H9 (cell line): ENCODE results near the gene CFAP90. TPM values are rescaled to one million over a fixed set of nuclear protein-coding genes. Genes with fewer than 3 reads are reported as not detected.

Experiments
- DNase-seq: peaks from one replicate; pipeline ENCODE4 v3.0.0-alpha.2; 2017
- H2AFZ ChIP-seq: one replicate; pipeline ENCODE4 v1.6.1; 2013; ENCODE audit warnings: mild to moderate bottlenecking, low read length, control low read depth, moderate library complexity
- H2AK5ac ChIP-seq: 2 replicates; pipeline ENCODE4 v1.6.1; 2013; ENCODE audit warnings: low read length, control low read depth, mixed read lengths; ENCODE audit not compliant: insufficient read length
- H2BK120ac ChIP-seq: one replicate; pipeline ENCODE4 v1.6.1; 2013; ENCODE audit warnings: low read depth, mild to moderate bottlenecking, low read length, control low read depth, inconsistent platforms; ENCODE audit not compliant: poor library complexity, severe bottlenecking
- H2BK12ac ChIP-seq: 2 replicates; pipeline ENCODE4 v1.6.1; 2013; ENCODE audit warnings: low read length, control low read depth, mixed read lengths, low read depth; ENCODE audit not compliant: insufficient read length
- H2BK15ac ChIP-seq: 2 replicates; pipeline ENCODE4 v1.6.1; 2013; ENCODE audit warnings: low read depth, low read length, control low read depth
- H2BK20ac ChIP-seq: one replicate; pipeline ENCODE4 v1.6.1; 2013; ENCODE audit warnings: low read depth, mild to moderate bottlenecking, low read length, control low read depth, inconsistent platforms; ENCODE audit not compliant: poor library complexity, severe bottlenecking
- H2BK5ac ChIP-seq: 2 replicates; pipeline ENCODE4 v1.6.1; 2013; ENCODE audit warnings: low read length, control low read depth, mixed read lengths; ENCODE audit not compliant: insufficient read length
- H3K14ac ChIP-seq: 2 replicates; pipeline ENCODE4 v1.6.1; 2013; ENCODE audit warnings: low read length, control low read depth; ENCODE audit not compliant: insufficient read depth
- H3K18ac ChIP-seq: 2 replicates; pipeline ENCODE4 v1.6.1; 2013; ENCODE audit warnings: low read depth, mild to moderate bottlenecking, mixed read lengths, low read length, control low read depth; ENCODE audit not compliant: insufficient read length
- H3K23ac ChIP-seq: 2 replicates; pipeline ENCODE4 v1.6.1; 2013; ENCODE audit warnings: low read length, control low read depth, mixed read lengths, low read depth; ENCODE audit not compliant: insufficient read length
- H3K23me2 ChIP-seq: 2 replicates; pipeline ENCODE4 v1.6.1; 2013; ENCODE audit warnings: low read depth, mild to moderate bottlenecking, mixed read lengths, low read length, control low read depth; ENCODE audit not compliant: insufficient read length, poor library complexity, severe bottlenecking
- H3K27ac ChIP-seq: 2 replicates; pipeline ENCODE4 v1.5.1; 2013; ENCODE audit warnings: low read length, control low read depth, mixed read lengths, low read depth; ENCODE audit not compliant: insufficient read length
- H3K27me3 ChIP-seq: 2 replicates; pipeline ENCODE4 v1.6.1; 2013; ENCODE audit warnings: low read length, control low read depth, inconsistent platforms; ENCODE audit not compliant: insufficient read depth
- H3K4ac ChIP-seq: 2 replicates; pipeline ENCODE4 v1.6.1; 2013; ENCODE audit warnings: low read depth, mild to moderate bottlenecking, control low read depth, inconsistent platforms, low read length, moderate library complexity
- H3K4me1 ChIP-seq: 2 replicates; pipeline ENCODE4 v1.6.1; 2013; ENCODE audit warnings: low read length, control low read depth, inconsistent platforms; ENCODE audit not compliant: insufficient read depth
- H3K4me2 ChIP-seq: 2 replicates; pipeline ENCODE4 v1.6.1; 2013; ENCODE audit warnings: low read length, control low read depth, mixed read lengths; ENCODE audit not compliant: insufficient read length, insufficient read depth
- H3K56ac ChIP-seq: 2 replicates; pipeline ENCODE4 v1.6.1; 2013; ENCODE audit warnings: low read depth, mild to moderate bottlenecking, mixed read lengths, low read length, control low read depth; ENCODE audit not compliant: insufficient read length
- H3K79me1 ChIP-seq: 2 replicates; pipeline ENCODE4 v1.6.1; 2013; ENCODE audit warnings: low read depth, mild to moderate bottlenecking, moderate library complexity, low read length, control low read depth, inconsistent platforms; ENCODE audit not compliant: insufficient read depth, poor library complexity, severe bottlenecking
- H3K79me2 ChIP-seq: 2 replicates; pipeline ENCODE4 v1.6.1; 2013; ENCODE audit warnings: low read length, control low read depth, inconsistent platforms; ENCODE audit not compliant: insufficient read depth
- H3K9ac ChIP-seq: 2 replicates; pipeline ENCODE4 v1.6.1; 2013; ENCODE audit warnings: low read length, control low read depth, mixed read lengths; ENCODE audit not compliant: insufficient read length; ENCODE audit errors: extremely low read depth
- H3K9me3 ChIP-seq: one replicate; pipeline ENCODE4 v1.6.1; 2013; ENCODE audit warnings: low read depth, low read length, inconsistent platforms; ENCODE audit not compliant: control insufficient read depth
- H3T11ph ChIP-seq: one replicate; pipeline ENCODE4 v1.6.1; 2013; ENCODE audit warnings: mild to moderate bottlenecking, low read length, control low read depth, inconsistent platforms
- H4K20me1 ChIP-seq: one replicate; pipeline ENCODE4 v1.6.1; 2013; ENCODE audit not compliant: control insufficient read depth, insufficient read length, insufficient read depth
- H4K5ac ChIP-seq: 2 replicates; pipeline ENCODE4 v1.6.1; 2013; ENCODE audit warnings: low read depth, mild to moderate bottlenecking, mixed read lengths, low read length, control low read depth; ENCODE audit not compliant: insufficient read length
- H4K8ac ChIP-seq: replicated peaks from 2 replicates; pipeline ENCODE4 v1.6.1; 2013; ENCODE audit warnings: low read length, control low read depth, mixed read lengths, low read depth; ENCODE audit not compliant: insufficient read length
- H4K91ac ChIP-seq: 2 replicates; pipeline ENCODE4 v1.6.1; 2013; ENCODE audit warnings: low read depth, mild to moderate bottlenecking, moderate library complexity, mixed read lengths, low read length, control low read depth; ENCODE audit not compliant: insufficient read length
- H3K27ac Mint-ChIP-seq, 3 experiments: 2 replicates in 2 of 3; 3 replicates in 1 of 3; pipeline ENCODE4 v1.8.0; 2020 to 2021; ENCODE audit warnings: mixed read lengths in 3 of 3, mild to moderate bottlenecking in 1 of 3, moderate library complexity in 1 of 3
- H3K27me3 Mint-ChIP-seq: 2 replicates; pipeline ENCODE4 v1.8.0; 2021; ENCODE audit warnings: low read depth, mild to moderate bottlenecking, moderate library complexity, mixed read lengths
- H3K36me3 Mint-ChIP-seq, 3 experiments: 2 replicates in 2 of 3; 3 replicates in 1 of 3; pipeline ENCODE4 v1.8.0; 2020 to 2021; ENCODE audit warnings: low read depth in 3 of 3, mixed read lengths in 3 of 3; ENCODE audit not compliant: insufficient read depth in 1 of 3
- H3K4me1 Mint-ChIP-seq, 2 experiments: 2 replicates each; pipeline ENCODE4 v1.8.0; 2020; ENCODE audit warnings: mixed read lengths in 2 of 2
- H3K4me3 Mint-ChIP-seq, 2 experiments: 2 replicates in 1 of 2; 3 replicates in 1 of 2; pipeline ENCODE4 v1.8.0; 2020 to 2021; ENCODE audit warnings: mild to moderate bottlenecking in 2 of 2, mixed read lengths in 2 of 2, moderate library complexity in 1 of 2
- H3K9me3 Mint-ChIP-seq, 2 experiments: 2 replicates in 1 of 2; 3 replicates in 1 of 2; pipeline ENCODE4 v1.8.0; 2020; ENCODE audit warnings: mild to moderate bottlenecking in 2 of 2, mixed read lengths in 2 of 2, moderate library complexity in 1 of 2
- CTCF ChIP-seq: fragments of 200-600 bp; sonication (generic); conservative IDR thresholded peaks from 3 replicates; pipeline ENCODE4 v1.8.0; 2021; ENCODE audit warnings: antibody characterized with exemption, mild to moderate bottlenecking
- WGBS: extraction: QIAGEN DNeasy Blood & Tissue Kit; methylation state at CpG from one replicate; pipeline ENCODE4 v1.1.7; 2013; ENCODE audit warnings: missing lambda C conversion rate, low lambda C conversion rate, mixed read lengths; ENCODE audit not compliant: insufficient read length; ENCODE audit errors: extremely low coverage; 5-methylcytosine and 5-hydroxymethylcytosine counted together
- total RNA-seq: library from RNA; stranded (reverse); gene quantifications from 2 replicates; pipeline ENCODE4 v1.2.1, GENCODE V29; 2021

Gene CFAP90
- total RNA-seq, 1 experiment from 2014 or later, result 0.44 TPM

- Mint-ChIP-seq H3K36me3 (peaks cover 0 to 6% (median 0%) of the 10 kb centered on the region in 3 experiments; a peak in 2 of 7 replicates), H3K4me1 (peaks cover 7 to 9% of the 10 kb centered on the region in 2 experiments), H3K4me3 (no peak overlapping the region), H3K27me3 (peaks cover 26% of the 10 kb centered on the region), H3K9me3 (peaks cover 0 to 6% of the 10 kb centered on the region in 2 experiments; a peak in 1 of 5 replicates), H3K27ac (no peak overlapping the region)
- no peak for TF ChIP-seq CTCF
- H3K23ac ChIP-seq, result no peak overlapping the region
- DNase-seq, result no peak
- H3K56ac ChIP-seq, result no peak overlapping the region
- H2BK20ac ChIP-seq, result no peak overlapping the region
- H3K9me3 ChIP-seq, result no peaks in the 10 kb centered on the region
- no peaks in the 10 kb centered on the region for H3K79me1 ChIP-seq
- no CpG with 5 or more reads among the region's 7 CpGs for WGBS
- H2BK15ac ChIP-seq, result no peak overlapping the region
- H4K20me1 ChIP-seq, result no peaks in the 10 kb centered on the region
- H2AK5ac ChIP-seq, result no peak overlapping the region
- H2AFZ ChIP-seq, result no peak overlapping the region
- H3K4ac ChIP-seq, result no peak overlapping the region
- H3K23me2 ChIP-seq, result peaks cover 8% of the 10 kb centered on the region
- no peak overlapping the region for H4K5ac ChIP-seq
- no peak overlapping the region for H3K9ac ChIP-seq
- H3K4me1 ChIP-seq, result no peaks in the 10 kb centered on the region
- H2BK120ac ChIP-seq, result no peak overlapping the region
- no peak overlapping the region for H4K91ac ChIP-seq
- H4K8ac ChIP-seq, result no peak overlapping the region
- no peak overlapping the region for H2BK5ac ChIP-seq
- H3K27me3 ChIP-seq, result peaks cover 4% of the 10 kb centered on the region
- H2BK12ac ChIP-seq, result no peak overlapping the region
- H3K18ac ChIP-seq, result no peak overlapping the region
- no peak overlapping the region for H3K27ac ChIP-seq
- H3K4me2 ChIP-seq, result no peak overlapping the region
- H3K79me2 ChIP-seq, result no peaks in the 10 kb centered on the region
- H3K14ac ChIP-seq, result no peak overlapping the region
- H3T11ph ChIP-seq, result no peak overlapping the region
These were observed 5.4 kb downstream of the CFAP90 start for GRCh38 chr5:7845557-7845956.
